Left cardiac atrium (tissue), 2 donors: ENCODE data around the gene TERB2. TPM values are rescaled to one million over a fixed set of nuclear protein-coding genes. Genes with fewer than 3 reads are reported as not detected.

Experiments
- total RNA-seq, 2 donors: library from RNA; stranded (reverse); fragmentation: NEBNext Ultra II Directional; extraction: Animal tissue kit (Norgen Biotek cat#: 25700); gene quantifications; one replicate each; pipeline ENCODE4 v1.2.1, GENCODE V29; 2021
- donor health status: DM: no; HTN: yes; CAD: no; lungs with severe emphysema.
- donor health status: DM: yes; HTN: yes; CAD: no.

The TERB2 gene
- total RNA-seq, 2 donors from 2014 or later, result not detected

Other genes starting within 250 kb of the TERB2 start
- gene PATL2, start 245.4 kb upstream of the TERB2 start, total RNA-seq, result 1 to 10 TPM; 4.8 to 6.8 TPM
- 1,000 to 10,000 TPM; 1,362 to 1,570 TPM for gene B2M, start 245.2 kb upstream of the TERB2 start, total RNA-seq
- gene TRIM69, start 220.2 kb upstream of the TERB2 start, total RNA-seq, result 10 to 100 TPM; 50.2 to 56.7 TPM
- 10 to 100 TPM; 10.6 to 14.5 TPM for gene SORD, start 66.5 kb downstream of the TERB2 start, total RNA-seq
- gene DUOX2, start 157.5 kb downstream of the TERB2 start, total RNA-seq, result under 1 TPM; 0.12 to 0.39 TPM
- gene DUOXA2, start 157.6 kb downstream of the TERB2 start, total RNA-seq, result not detected
- gene DUOXA1, start 173.2 kb downstream of the TERB2 start, total RNA-seq, result 1 to 10 TPM; 1.1 to 2.1 TPM
- gene DUOX1, start 173.3 kb downstream of the TERB2 start, total RNA-seq, result 1 to 10 TPM; 1.9 to 2.6 TPM
- gene SHF, start 231.3 kb downstream of the TERB2 start, total RNA-seq, result 1 to 10 TPM; 6.9 to 8.6 TPM